HG03520 (cell line): ENCODE data around the gene PRXL2B.
A peak's percentile ranks its signal among the peaks of the same experiment; 100 is the strongest.
"Not testable (repeated sequence)": the region's sequence is repeated elsewhere in the genome, so short reads cannot be mapped to it uniquely, and the experiment has no call there.

Experiments used
- ATAC-seq: cut with Tn5 transposase; IDR thresholded peaks from one replicate; pipeline ENCODE4 v1.9.1; 2021; ENCODE audit warnings: mild to moderate bottlenecking, moderate library complexity; ENCODE audit not compliant: unreplicated experiment

PRXL2B gene

DNA sequence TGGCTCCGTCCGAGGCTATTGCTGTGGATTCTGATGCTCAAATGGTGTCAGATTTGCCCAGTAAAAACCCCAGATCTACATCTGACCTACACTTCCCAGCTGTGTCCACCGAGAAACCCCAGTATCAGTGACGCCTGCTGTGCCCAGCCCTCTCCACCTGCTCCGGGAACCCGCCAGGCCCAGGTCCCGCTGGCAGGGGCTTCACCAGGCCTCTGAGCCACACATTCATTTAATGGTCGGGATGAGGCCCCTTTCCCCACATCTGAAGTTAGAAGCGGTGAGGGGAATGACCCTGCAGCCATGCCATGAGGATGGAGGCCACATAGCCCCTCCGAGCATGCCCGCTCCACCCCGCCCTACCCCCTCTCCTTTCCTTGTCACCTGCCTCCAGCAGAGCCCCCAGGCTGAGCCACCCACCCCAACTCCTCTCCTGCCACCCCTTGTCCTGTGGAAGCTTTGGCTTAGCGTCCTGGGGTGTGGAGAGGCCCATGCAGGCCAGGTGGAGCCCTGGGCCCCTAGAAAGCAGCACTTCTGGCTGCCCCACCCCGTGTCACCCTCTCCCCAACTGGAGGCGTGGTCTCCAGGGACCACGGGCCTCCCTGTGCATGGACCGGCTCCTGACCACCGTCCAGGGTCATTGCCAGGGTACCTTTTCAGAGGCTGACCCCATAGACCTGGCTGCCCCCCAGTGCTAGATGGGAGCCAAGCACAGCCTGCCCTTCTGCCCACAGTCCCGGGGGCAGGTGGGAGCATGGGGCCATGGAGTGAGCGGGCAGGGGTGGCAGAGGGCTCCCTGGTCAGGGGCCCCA, 22.4 kb upstream of the PRXL2B start:
- ATAC-seq: no peak

DNA sequence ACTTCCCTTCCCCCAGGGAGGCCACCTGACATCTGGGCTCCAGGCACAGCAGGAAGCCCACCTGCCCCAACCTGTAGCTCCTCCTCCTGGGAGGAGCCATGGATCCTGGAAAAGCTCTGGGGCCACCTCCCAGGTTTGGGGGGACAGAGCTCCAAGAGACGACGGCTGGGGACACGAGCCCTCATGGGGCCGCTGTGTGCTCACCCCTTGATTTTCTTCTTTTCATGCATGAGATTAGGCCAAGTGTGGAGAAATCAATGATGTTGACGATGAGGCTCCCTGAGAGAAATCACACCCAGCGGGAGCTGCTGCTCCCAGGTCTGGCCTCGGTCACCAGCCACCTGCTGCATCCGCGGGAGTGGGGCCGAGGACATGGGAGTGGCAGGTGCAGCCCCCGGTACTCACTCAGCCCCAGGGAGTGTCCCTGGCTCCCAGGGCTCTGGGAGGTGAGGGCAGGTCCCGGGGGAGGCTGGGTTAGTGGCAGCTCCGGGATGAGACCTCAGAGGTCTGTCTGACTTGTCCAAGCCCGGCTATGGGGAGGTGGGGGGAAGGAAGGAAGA, 21.7 kb upstream of the PRXL2B start:
- ATAC-seq: no peak

DNA sequence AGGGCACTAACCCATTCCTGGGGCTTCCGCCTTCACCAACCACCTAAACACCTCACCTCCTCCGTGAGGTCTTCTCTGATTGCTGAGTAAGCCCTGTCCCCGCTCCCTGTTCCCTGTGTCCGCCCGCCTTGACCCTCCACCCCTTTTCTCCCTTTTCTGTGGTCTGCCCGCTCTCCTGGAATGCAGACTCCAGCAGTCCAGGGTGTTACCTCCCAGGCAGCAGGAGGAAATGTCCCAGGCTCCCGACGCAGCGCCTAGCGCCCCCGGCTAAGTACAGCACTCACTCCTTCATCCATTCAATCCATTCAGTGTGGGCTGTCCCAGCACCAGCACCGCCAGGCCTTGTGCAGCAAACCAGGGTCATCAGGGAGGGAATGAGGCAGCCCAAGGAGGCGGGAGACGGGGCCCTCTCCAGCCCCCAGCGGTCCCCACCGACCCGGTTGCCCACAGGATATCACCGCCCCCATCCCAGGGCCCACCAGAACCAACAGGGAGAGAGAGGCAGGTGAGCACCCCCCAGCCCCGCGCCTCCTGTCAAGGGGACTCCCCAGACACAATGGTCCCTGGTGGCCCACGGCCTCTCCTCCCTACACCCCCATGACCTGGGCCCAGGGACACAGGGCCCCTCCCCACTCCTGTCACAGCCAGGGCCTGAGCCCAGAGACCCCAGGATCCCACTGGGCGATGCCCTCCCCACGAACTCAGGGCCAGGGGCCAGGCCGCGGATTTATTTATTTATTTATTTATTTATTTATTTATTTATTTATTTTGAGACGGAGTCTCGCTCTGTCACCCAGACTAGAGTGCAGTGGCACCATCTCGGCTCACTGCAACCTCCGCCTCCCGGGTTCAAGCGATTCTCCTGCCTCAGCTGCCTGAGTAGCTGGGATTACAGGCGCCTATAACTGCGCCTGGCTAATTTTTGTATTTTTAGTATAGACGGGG, 20.2 kb upstream of the PRXL2B start:
- ATAC-seq: no peak

DNA sequence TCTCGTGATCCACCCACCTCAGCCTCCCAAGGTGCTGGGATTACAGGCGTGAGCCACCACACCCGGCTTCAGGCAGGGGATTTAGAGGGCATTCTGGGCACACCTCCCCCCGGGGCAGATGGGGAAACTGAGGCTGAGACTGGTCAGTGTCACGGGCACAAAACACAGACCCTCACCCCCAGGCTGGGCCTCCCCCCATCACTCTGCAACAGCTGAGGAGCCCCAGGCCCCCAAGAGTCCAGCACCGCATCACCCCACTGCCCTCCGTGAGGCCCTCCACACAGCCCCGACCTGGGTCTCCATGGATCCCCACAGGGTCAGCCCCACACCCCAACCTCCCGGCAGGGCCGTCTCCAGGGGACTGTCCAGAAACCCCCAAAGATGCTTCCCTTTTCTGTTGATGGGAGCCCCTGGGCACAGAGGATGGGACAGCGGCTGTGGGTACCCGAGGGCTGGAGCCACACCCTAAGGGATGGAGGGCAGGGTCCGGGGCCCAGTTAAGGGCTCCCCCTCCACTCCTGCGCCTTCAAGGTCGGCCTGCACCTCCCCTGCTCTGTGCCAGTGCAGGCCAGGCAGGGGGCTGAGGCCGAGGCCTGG, 19.4 kb upstream of the PRXL2B start:
- ATAC-seq: no peak

DNA sequence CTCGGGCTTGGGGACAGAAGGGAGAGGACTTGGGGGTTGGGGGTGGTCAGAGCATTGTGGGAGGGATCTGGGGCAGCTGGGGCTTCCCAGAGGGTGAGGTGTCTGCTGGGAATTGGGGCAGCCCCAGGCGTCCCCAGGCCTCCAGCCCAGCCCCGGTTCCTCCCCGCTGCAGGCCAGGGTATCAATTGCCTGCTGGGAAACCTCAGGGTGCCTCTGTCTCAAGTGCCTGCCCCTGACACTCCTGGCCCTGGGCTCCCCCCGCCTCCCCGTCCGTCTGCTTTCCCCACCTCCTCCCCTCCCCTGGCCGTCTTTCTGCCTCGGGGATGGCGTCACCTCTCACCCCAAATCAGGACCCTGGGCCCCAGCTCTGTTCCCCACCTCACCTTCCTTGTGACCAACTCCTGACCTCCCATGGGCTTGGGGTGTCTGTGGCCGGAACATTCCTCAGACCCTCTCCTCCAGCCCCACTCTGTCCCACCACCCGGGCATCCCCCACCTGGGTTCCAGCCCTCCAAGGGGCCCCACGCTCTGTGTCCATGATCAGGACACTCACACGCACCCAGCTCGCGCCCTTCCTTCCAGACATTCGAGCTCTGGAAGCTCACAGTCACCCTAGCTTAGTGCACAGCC, 18.3 kb upstream of the PRXL2B start:
- not testable (repeated sequence) for ATAC-seq

DNA sequence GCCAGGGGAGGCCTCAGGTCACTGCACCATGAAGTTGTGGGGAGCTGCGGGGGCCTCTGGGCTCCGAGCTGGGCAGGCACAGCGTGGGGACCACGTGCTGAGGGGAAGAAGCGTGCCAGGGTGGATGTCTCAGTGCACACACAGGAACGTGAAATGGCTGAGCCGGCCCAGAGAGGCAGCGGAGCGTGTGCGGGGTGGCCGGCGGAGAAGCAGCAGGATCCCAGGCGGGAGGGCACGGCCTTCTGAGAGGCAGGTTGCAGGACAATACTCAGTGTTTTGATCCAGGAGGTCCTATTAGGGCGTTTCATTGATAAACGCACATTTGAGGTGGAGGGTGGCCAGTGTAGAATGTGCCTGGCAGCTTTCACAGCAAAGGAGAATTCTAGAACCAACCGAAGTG, 17.5 kb upstream of the PRXL2B start:
- ATAC-seq: no peak

DNA sequence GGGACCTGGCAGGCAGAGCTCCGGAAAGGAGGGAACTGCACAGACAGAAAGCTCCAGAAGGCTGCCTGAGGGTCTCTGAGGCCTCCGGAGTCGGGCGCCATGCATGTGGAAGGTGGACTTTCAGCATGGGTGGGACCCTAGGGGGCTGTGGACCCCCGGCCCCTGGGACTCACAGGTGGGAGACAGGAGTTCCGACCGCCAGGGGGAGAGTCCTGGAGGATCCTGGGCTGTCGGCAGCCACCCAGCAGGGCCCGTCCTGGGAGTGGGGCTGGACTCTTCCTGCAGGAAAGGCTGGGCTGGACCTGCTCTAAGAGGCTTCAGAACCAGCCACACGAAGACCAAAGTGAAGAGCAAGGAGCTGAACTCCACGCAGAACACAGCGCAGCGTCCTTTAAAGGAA, 16.9 kb upstream of the PRXL2B start:
- not testable (repeated sequence) for ATAC-seq

DNA sequence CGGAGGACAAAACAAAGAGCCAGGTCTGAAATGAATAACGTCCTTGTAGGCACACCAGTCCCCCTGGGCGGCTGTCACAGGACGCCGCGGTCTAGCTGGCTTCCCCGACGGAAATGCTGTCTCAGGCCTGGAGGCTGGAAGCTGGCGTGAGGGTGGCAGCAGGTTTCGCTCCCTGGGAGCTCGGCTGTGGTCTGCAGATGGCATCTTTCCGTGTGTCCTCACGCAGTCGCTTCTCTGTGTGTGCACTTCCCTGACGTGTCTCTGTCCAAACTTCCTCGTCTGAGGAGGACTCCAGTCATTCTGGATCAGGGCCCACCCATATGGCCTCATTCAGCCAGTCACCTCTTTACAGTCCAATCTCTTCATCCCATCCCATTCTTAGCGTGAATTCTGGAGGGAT, 16.2 kb upstream of the PRXL2B start:
- ATAC-seq: no peak

DNA sequence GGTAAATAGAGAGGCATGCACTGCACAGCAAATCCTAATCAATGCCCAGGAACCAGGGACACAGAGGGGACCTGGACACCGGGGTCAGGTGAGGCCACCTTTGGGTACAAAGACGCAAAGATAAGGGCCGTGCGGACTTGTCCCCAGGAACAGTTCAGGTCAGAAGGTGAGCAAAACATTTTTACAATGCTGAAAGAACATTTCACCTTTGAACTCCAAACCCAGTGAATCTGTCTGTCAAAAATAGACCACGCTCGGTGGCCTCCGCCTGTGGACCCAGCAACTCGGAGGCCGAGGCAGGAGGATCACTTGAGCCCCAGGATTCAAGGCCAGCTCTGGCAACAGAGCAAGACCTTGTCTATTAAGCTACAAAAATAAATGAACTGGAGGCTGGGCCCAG, 15.2 kb upstream of the PRXL2B start:
- no peak for ATAC-seq

DNA sequence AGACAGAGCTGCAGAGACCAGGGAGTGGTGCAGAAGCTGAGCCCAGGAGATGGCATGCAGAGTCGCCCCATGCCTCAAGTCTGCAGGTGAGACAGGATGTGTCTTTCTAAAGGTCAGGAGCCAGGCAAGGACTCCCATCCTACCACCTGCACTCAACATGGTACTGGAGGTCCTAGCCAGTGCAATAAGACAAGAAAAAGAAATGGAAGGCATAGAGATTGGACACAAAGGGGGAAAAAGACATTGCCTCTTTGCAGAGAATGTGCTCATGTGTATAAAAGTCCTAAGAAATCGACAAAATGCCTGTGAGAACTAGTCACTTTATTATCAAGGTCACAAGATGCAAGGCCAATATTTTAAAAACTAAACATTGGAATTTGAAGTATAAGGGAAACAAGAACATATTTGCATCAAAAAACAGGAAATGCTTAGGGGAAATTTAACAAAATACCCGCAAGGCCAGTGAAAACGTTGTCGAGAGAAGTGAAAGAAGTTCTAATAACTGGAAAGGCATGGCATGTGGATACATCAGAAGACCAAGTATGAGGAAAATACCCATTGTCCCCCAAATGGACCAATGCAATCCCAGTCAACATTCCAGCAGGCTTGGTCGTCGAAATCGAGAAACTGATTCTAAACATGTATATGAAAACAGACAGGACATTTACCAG, 13.2 kb upstream of the PRXL2B start:
- ATAC-seq: no peak

DNA sequence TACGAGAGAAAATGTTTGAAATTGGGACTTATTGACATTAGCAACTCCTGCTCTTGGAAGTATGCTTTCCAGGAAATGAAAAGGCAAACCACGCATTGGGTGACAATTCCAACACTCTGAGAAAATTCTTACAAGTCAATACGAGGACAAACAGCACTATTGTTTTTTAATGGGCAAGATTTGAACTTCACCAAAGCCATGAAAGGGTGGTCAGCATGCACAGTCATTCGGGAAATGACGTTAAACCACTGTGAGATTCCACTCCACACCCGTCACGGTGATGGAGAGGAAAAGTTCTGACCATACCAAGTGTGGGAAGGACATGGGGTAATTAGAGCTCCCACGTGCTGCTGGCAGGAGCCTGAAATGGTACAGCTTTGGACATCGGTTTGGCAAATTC, 12.2 kb upstream of the PRXL2B start:
- no peak for ATAC-seq

DNA sequence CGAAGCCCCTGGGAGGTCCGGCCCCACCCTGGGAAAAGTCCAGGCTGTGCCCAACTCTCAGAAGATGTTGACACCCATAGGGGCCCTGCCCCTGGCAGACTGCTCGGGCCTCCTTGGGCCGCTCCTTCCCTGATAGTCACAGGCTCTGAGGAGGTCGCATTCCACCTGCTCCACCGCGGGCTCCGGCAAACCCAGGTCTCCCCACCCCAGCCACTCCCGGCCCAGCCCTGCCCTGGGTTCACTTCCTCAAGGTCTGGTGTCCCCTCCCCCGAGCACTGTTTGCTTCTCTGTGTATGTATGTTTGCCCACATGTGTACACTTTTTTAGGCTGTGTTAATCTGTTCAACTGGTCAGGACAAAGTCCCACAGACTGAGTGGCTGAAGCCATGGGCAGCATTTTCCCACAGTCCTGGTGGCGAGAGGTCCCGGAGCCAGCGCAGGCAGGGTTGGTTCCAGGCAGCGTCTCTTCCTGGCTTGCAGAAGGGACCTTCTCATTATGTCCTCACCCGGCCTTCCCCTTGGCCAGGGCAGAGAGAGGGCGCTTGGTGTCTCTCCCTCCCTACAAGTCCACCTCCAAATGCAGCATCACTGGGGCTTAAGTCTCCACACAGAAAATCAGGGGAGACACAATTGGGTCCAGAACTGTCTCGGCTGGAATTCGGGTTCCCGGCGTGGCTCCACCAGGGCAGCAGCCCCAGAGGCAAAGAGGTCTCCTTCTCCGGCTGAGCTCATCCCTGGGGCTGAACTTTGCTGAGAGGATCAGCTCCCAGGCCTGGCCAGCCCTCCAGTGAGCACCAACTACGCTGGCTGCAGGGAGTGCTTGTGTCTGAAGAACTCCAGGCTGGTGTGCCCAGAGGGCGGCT, 10.5 kb upstream of the PRXL2B start:
- ATAC-seq: no peak

DNA sequence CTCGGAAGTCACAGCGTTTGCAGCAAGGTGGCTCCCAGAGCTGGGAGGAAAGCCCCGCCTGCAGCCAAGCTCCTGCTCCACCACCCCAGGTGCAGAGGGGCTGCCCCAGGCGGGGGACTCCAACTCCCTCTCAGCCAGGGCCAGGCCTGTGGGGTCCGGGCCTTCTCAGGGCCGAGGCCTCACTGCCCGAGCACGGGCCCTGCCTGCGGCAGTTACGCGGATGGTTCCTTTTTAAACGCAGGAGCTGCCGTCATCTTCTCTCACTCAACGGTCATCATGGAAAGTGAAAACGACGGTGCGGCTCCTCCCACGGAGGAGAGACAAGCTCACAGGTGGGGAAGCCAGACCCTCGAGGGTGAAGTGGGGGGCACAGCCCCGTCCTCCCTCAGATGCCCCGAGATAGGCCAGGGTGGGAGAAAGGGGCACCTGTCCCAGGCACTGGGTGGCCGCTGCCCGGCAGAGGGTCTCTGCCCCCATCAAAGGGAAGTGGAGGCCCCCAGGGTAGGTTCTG, 9.0 kb upstream of the PRXL2B start:
- ATAC-seq: peak; percentile 30

DNA sequence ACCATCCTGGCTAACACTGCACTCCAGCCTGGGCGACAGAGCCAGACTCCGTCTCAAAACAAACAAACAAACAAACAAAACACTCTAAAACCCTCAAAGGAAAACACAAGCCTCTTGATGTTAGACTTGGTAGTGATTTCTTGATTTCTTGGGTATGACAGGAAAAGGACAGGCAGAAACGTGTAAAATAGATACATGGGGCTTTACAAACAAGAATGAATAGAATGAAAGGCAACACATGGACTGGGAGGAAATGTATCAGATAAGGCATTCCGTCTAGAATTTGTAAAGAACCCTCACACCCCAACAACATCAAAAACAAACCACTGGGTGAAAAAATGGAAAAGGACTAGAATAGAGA, 7.8 kb upstream of the PRXL2B start:
- ATAC-seq: no peak

DNA sequence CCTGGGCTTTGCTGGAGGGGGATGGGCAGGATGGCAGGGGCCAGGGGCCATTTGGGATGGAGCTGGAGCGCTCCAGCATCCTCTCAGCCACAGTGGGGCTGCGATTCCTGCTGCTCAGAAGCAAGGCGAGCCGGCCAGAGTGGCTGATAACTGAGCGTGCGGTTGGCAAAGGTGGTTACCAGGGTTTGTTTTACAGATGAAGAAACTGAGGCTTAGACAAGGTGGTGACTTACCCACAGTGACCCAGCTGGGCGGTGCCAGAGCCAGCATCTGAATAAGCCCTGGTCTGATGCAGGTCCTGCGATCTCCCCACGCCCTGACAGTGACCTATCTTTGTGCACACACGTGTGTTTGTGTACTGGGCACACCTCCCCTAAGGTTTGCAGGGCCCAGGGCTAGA, 5.9 kb upstream of the PRXL2B start:
- no peak for ATAC-seq

DNA sequence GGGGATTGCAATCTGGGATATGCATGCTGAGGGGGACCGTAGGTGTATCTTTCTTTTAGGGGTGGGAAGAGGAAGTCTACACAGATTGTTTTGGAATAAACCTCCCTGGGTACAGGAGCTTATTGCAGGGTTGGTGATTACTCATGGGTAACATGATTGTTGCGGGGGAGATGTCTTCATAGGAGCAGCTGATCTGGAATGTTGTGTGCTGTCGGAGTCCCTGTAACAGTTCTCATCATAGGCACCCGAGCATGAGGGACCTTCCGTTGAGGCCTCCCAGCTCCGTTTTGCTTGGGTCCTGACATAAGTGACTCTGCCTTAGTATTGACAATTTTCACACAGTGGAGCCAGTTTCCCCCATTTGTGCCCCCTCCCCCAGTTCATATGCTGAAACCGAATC, 4.2 kb upstream of the PRXL2B start:
- ATAC-seq: no peak

DNA sequence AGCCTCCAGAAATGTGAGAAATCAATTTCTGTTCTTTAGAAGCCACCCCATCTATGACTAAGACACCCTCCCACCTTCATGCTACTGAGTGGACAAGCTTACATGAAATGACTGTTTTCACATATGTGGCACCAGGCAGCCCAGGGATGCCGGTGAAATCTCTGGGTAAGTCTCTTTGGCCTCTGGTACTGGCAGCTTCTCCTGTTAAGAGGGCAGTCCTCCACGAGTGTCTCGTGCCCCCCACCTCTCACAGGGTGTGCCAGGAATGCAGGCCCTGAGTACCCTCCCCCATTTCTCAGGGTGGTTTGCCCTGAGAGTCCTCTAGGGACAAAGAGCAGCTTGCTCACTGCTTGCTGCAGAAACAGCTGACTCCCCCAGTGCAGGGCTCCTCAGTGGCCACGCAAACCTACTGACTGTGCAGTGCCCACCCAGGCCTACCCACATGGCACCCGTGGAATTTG, 3.2 kb upstream of the PRXL2B start:
- ATAC-seq: no peak

DNA sequence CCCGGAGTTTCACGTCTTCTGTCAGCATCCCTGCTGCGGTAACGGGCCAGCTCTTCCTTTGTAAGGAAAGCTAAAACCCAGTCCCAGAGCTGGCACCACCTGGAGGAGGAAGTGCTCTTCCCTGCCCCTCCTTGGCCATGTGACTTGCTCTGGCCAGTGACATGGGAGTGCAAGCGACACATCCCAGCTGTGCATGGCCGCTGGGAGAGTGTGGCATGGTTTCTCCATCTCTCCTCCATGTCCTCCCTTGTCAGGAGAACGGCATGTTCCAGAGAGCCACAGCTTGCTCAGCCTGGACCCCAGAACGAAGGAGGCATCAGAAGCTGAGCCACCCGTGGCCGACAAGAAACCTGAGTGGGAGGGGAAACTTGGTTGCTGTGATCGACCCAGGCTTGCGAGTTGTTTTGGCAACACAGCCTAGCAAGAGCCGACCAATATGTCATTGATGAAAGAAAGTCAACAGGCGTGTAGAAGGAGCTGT, 2.7 kb upstream of the PRXL2B start:
- ATAC-seq: no peak
